ENCODE measurements around the gene ALPK1.
A peak's percentile ranks its signal among the peaks of the same experiment; 100 is the strongest.

ALPK1 gene

DNA sequence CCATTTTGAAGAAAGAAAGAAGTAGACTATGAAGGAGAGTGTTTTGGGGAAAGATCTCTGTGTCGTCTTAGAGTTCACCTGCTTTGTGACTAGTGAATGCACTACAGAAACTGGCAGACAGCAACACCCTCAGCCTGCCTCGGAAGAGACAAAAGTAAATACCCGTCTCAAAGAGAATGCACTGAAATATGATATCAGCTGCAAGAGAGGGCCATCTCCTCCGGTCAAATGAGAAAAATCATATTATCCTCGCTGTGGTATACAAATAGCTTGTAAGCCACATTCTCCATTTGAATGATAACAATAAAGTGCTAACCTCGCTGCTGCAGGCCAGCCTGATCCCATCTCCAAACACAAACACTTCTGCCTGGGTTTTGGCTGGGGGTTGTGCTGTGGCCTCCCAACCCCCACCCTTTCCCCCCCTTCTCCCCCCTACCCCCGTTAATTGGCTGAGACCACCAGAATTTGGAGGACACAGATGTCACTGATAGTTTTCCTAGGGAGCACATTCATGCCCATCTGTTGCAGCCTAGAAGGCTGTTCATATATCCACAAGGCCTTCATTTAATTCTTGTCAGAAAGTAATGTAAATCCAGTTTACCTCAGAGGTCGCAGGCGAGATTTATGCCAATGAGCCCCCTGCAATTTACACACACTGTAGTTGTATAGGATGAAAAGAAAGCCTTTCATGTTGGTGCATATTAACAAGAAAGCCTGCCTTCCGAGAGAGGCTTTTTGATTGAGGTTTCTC lies 46.3 kb downstream of the ALPK1 start:
- no peak for DNase-seq (ENCODE audit: low read depth)
- no peak overlapping the region for H3K4me3 ChIP-seq (ENCODE audit: control insufficient read depth, low read depth, low read length)
- TF ChIP-seq, protein P1, sequence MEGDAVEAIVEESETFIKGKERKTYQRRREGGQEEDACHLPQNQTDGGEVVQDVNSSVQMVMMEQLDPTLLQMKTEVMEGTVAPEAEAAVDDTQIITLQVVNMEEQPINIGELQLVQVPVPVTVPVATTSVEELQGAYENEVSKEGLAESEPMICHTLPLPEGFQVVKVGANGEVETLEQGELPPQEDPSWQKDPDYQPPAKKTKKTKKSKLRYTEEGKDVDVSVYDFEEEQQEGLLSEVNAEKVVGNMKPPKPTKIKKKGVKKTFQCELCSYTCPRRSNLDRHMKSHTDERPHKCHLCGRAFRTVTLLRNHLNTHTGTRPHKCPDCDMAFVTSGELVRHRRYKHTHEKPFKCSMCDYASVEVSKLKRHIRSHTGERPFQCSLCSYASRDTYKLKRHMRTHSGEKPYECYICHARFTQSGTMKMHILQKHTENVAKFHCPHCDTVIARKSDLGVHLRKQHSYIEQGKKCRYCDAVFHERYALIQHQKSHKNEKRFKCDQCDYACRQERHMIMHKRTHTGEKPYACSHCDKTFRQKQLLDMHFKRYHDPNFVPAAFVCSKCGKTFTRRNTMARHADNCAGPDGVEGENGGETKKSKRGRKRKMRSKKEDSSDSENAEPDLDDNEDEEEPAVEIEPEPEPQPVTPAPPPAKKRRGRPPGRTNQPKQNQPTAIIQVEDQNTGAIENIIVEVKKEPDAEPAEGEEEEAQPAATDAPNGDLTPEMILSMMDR (conservative IDR thresholded peaks at IDR 0.05; ENCODE audit: control insufficient read depth, insufficient read depth, low read depth, low read length) = no peak

DNA sequence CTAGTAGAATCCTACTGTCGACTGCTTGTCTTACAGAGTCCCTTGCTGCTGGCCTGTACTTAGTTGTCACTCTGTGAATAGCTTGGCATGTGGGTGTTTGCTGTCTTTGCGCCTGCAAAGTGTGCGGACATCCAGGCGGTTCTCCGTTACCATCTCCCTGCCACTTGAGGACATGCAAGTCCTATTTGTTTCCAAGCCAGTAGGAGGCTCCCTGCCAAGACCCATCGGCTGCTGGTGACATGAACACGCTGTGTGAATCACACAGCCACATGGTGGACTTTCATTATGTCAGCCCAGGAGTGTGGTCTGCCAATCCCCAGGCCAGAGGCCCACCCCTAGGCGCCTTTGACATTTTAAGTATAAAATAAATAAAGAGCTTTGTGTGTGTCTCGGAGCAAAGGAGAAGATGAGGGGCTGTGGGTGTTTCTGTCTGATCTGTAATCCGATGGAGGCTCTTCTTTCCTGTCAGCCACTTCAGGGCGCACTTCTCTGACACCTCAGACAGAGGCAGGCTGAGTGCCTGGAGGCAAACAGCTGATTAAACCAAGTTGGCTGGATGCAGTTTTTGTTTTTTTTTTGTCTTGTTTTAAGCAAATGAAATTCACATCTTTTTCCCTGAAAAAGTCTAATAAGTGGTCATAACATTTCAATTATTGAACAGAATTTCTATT lies 51.5 kb downstream of the ALPK1 start:
- TF ChIP-seq, protein P1 (conservative IDR thresholded peaks at IDR 0.05; ENCODE audit: control insufficient read depth, insufficient read depth, low read depth, low read length) = peak; percentile 17
- peak; percentile 73 for DNase-seq (ENCODE audit: low read depth)
- H3K4me3 ChIP-seq (ENCODE audit: control insufficient read depth, low read depth, low read length) = no peak overlapping the region

DNA sequence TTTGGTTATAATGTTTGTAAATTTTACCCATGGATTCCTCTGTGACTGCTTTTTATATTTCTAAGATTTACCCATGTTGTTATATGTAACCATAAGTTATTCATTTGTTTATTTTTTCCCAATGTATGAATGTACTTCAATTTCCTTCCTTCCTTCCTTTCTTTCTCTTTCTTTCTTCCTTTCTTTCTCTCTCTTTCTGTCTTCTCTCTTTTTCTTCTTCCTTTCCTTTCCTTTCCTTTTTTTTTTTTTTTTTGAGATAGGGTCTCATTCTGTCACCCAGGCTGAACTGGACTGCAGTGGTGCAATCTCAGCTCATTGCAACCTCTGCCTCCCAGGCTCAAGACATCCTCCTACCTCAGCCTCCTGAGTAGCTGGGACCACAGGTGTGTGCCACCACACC lies 55.6 kb downstream of the ALPK1 start:
- DNase-seq (ENCODE audit: low read depth) = no peak
- no peak overlapping the region for H3K4me3 ChIP-seq (ENCODE audit: control insufficient read depth, low read depth, low read length)
- TF ChIP-seq, protein P1 (conservative IDR thresholded peaks at IDR 0.05; ENCODE audit: control insufficient read depth, insufficient read depth, low read depth, low read length) = no peak

DNA sequence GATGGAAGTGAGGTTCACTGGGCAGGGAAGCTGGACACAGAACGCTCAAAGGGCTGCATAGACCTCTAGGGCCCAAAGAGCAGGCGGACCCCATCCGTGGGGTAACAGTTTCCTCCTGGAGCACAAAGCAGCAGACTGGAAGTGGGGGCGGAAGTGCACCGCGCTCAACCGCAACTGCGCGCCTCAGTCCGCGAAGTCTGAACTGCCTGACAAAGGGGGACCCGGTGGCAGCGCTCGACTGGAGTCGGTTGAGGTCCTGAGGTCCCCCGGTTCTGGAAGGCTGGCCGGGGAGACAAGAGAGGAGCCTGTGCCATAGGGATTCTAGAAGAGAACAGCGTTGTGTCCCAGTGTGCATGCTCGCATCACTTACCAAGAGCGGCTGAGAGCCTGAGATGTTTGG lies 58.5 kb downstream of the ALPK1 start:
- no peak for DNase-seq (ENCODE audit: low read depth)
- TF ChIP-seq, protein P1 (conservative IDR thresholded peaks at IDR 0.05; ENCODE audit: control insufficient read depth, insufficient read depth, low read depth, low read length) = no peak

DNA sequence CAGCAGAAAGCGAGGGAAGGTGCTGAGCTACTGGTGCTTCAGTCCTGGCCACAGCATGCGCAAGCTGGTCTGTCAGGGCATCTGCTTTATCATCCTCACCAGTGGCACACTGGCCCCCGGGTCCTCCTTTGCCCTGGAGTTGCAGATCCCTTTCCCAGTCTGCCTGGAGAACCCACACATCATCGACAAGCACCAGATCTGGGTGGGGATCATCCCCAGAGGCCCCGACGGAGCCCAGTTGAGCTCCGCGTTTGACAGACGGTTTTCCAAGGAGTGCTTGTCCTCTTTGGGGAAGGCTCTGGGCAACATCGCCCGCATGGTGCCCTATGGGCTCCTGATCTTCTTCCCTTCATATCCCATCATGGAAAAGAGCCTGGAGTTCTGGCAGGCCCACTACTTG lies 60.3 kb downstream of the ALPK1 start:
- no peak for DNase-seq (ENCODE audit: low read depth)
- no peak overlapping the region for H3K4me3 ChIP-seq (ENCODE audit: control insufficient read depth, low read depth, low read length)
- TF ChIP-seq, protein P1 (conservative IDR thresholded peaks at IDR 0.05; ENCODE audit: control insufficient read depth, insufficient read depth, low read depth, low read length) = no peak

More for the DNA sequence above, 58.5 kb downstream of the ALPK1 start:
- H3K4me3 ChIP-seq (ENCODE audit: control insufficient read depth, low read depth, low read length) = no peak overlapping the region

DNA sequence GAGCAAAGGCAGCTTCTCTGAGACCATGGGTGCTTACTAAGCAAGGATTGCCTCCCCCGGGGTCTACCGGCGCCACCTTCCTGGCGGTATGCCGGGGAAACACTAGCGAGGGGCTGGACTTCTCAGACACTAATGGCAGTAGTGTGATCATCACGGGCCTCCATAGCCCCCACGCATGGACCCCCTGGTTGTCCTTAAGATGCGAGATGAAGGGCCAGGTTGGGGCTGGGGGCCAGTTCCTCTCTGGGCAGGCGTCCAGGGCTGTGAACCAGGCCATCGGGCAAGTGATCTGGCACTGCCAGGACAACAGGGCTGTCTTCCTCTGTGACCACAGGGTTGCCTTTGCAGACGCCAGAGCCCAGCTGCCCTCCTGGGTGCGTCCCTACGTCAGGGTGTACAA lies 60.7 kb downstream of the ALPK1 start:
- no peak for DNase-seq (ENCODE audit: low read depth)
- H3K4me3 ChIP-seq (ENCODE audit: control insufficient read depth, low read depth, low read length) = no peak overlapping the region
- TF ChIP-seq, protein P1 (conservative IDR thresholded peaks at IDR 0.05; ENCODE audit: control insufficient read depth, insufficient read depth, low read depth, low read length) = no peak

Measured in fibroblast of mammary gland (primary cell).